ENCODE measurements around the gene OAS3.

OAS3 gene, protein sequence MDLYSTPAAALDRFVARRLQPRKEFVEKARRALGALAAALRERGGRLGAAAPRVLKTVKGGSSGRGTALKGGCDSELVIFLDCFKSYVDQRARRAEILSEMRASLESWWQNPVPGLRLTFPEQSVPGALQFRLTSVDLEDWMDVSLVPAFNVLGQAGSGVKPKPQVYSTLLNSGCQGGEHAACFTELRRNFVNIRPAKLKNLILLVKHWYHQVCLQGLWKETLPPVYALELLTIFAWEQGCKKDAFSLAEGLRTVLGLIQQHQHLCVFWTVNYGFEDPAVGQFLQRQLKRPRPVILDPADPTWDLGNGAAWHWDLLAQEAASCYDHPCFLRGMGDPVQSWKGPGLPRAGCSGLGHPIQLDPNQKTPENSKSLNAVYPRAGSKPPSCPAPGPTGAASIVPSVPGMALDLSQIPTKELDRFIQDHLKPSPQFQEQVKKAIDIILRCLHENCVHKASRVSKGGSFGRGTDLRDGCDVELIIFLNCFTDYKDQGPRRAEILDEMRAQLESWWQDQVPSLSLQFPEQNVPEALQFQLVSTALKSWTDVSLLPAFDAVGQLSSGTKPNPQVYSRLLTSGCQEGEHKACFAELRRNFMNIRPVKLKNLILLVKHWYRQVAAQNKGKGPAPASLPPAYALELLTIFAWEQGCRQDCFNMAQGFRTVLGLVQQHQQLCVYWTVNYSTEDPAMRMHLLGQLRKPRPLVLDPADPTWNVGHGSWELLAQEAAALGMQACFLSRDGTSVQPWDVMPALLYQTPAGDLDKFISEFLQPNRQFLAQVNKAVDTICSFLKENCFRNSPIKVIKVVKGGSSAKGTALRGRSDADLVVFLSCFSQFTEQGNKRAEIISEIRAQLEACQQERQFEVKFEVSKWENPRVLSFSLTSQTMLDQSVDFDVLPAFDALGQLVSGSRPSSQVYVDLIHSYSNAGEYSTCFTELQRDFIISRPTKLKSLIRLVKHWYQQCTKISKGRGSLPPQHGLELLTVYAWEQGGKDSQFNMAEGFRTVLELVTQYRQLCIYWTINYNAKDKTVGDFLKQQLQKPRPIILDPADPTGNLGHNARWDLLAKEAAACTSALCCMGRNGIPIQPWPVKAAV

GRCh38 chr12:112937741-112938719 is at the start of gene OAS3:
Gene OAS3 (plus strand): TSS chr12:112938474. CDS start chr12:112938531, 57 bp downstream.
- DNase-seq (ENCODE audit: low read depth), result peak; percentile 65
- TF ChIP-seq CTCF (conservative IDR thresholded peaks at IDR 0.05; ENCODE audit: low read length), result no peak
- peak within 1 kb of the TSS; percentile 74 for H3K4me3 ChIP-seq (ENCODE audit: low read length)

DNA sequence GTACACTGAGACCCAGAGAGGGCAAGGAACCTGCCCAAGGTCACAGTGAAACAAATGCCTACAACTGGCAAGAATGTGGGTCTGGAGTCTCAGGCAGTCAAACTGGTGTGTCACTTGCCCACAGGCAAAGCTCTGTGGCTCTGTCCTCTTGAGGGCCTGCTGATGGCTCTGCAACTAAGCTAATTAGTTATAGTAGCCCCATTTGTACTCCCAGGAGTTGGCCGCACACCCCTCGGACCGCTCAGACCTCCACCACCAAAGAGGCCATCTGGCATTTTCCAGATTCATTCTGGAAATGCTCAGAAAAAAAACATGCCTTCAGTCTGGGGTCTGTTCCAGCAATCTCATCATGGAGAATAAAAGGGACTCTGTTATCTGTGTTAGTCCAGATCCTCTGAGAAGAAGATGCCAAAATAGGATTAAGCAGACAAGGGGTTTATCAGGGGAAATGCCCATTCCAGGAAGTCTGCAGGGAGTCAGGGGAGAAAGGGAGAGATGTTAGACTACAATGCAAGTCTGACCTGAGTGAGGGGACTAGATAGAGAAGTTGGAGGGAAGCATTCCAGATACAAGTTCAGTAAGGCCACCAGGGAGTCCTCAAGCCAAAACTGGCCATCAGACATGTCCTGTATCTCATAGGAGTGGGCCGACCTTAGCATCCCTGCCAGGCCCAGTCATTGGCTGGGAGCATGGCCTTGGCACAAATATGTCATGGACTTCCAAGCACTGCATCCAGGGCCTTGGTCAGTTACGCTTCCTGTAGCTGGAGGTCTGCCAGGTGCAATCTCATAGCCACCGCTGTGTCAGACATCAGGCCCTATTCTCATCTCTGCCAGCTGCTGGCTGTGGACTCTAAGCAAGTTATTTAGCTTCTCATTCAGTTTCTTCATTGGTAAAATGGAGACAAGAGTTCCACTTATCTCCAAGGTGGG is 46.9 kb upstream of the OAS3 start:
- no peak for DNase-seq (ENCODE audit: low read depth)
- H3K4me3 ChIP-seq (ENCODE audit: low read length), result no peak overlapping the region
- no peak for TF ChIP-seq CTCF (conservative IDR thresholded peaks at IDR 0.05; ENCODE audit: low read length)

GRCh38 chr12:112892856-112893255 is 45.4 kb upstream of the OAS3 start:
- DNase-seq (ENCODE audit: low read depth), result no peak
- no peak overlapping the region for H3K4me3 ChIP-seq (ENCODE audit: low read length)
- no peak for TF ChIP-seq CTCF (conservative IDR thresholded peaks at IDR 0.05; ENCODE audit: low read length)

GRCh38 chr12:112894128-112894527 is 44.1 kb upstream of the OAS3 start:
- TF ChIP-seq CTCF (conservative IDR thresholded peaks at IDR 0.05; ENCODE audit: low read length), result no peak
- DNase-seq (ENCODE audit: low read depth), result no peak
- no peak overlapping the region for H3K4me3 ChIP-seq (ENCODE audit: low read length)

DNA sequence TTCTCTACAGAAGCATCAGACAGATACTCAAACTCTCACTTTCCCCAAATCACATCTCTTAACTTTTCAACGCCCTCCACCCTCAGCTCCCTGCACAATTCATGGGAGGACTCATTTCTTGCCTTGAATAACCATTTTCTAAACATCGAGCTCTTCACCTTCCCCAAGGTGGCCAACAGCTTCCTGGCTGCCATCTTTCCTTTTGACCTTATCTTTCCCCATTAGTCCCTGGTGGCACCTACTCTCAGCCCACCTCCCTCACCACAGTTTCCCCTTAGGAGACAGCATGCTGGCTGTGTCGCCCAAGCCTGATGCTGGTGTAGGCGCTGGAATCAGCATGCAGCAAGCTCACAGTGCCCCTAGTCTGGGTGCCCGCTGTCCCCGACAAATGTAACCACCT is 39.9 kb upstream of the OAS3 start:
- DNase-seq (ENCODE audit: low read depth), result no peak
- no peak overlapping the region for H3K4me3 ChIP-seq (ENCODE audit: low read length)
- no peak for TF ChIP-seq CTCF (conservative IDR thresholded peaks at IDR 0.05; ENCODE audit: low read length)

Data from AG10803 (cell line).